ENCODE measurements around the gene CDADC1.

The CDADC1 gene

GRCh38 chr13:49336655-49337054 is 88.9 kb downstream of the CDADC1 start:
- no peaks in the 10 kb centered on the region for H3K27me3 ChIP-seq (ENCODE audit: insufficient read depth, low read length, poor library complexity)
- no peak overlapping the region for H3K9ac ChIP-seq (ENCODE audit: low read depth, low read length)
- H3K9me3 ChIP-seq (ENCODE audit: insufficient read depth, low read length, severe bottlenecking), result no peaks in the 10 kb centered on the region
- ATAC-seq (ENCODE audit: insufficient read depth, low read depth) (no peak), DNase-seq (no peak)
- no peak for TF ChIP-seq EZH2 (IDR thresholded peaks at IDR 0.05; ENCODE audit: borderline replicate concordance, low read depth, low read length, severe bottlenecking)
- TF ChIP-seq CTCF (IDR thresholded peaks at IDR 0.05; ENCODE audit: borderline replicate concordance, extremely low read depth, low read length, poor library complexity, severe bottlenecking), result no peak
- no peaks in the 10 kb centered on the region for H4K20me1 ChIP-seq (ENCODE audit: insufficient read depth, low read length)
- no peaks in the 10 kb centered on the region for H3K4me1 ChIP-seq (ENCODE audit: insufficient read depth, low read length)
- H3K4me2 ChIP-seq (ENCODE audit: insufficient read depth, low read length), result no peak overlapping the region
- H2AFZ ChIP-seq (ENCODE audit: low read depth, low read length), result no peak overlapping the region
- H3K27ac ChIP-seq (ENCODE audit: low read length), result no peak overlapping the region
- no peaks in the 10 kb centered on the region for H3K36me3 ChIP-seq (ENCODE audit: insufficient read depth, low read length)
- H3K4me3 ChIP-seq (ENCODE audit: low read depth in 1 of 2, low read length in 2 of 2), result no peak overlapping the region
- no peaks in the 10 kb centered on the region for H3K79me2 ChIP-seq (ENCODE audit: insufficient read depth, low read length)

DNA sequence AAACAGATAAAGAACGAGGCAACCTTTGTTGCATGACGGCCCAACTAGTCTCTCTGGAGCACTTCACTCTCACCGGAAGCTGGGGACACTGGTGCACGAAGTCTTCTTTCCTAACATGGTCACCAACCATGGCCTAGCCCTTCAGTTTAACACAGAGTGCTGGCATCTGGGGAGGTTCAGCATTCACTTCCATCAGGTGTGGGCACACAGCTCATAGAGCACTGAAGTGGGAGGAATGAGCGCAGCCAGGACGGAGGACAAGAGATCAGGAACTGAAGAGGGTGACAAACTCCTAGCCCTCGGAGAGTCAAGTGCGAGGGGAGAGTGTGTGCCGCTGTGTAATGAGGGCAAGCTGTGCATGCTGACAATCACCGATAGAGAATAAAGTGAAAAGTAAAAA is 92.4 kb downstream of the CDADC1 start:
- no peak overlapping the region for H2AFZ ChIP-seq (ENCODE audit: low read depth, low read length)
- H3K4me1 ChIP-seq (ENCODE audit: insufficient read depth, low read length), result no peaks in the 10 kb centered on the region
- H3K27me3 ChIP-seq (ENCODE audit: insufficient read depth, low read length, poor library complexity), result no peaks in the 10 kb centered on the region
- ATAC-seq (ENCODE audit: insufficient read depth, low read depth) (no peak), DNase-seq (no peak)
- H4K20me1 ChIP-seq (ENCODE audit: insufficient read depth, low read length), result no peaks in the 10 kb centered on the region
- H3K4me2 ChIP-seq (ENCODE audit: insufficient read depth, low read length), result no peak overlapping the region
- TF ChIP-seq EZH2 (IDR thresholded peaks at IDR 0.05; ENCODE audit: borderline replicate concordance, low read depth, low read length, severe bottlenecking) (no peak), CTCF (IDR thresholded peaks at IDR 0.05; ENCODE audit: borderline replicate concordance, extremely low read depth, low read length, poor library complexity, severe bottlenecking) (no peak)
- no peaks in the 10 kb centered on the region for H3K9me3 ChIP-seq (ENCODE audit: insufficient read depth, low read length, severe bottlenecking)
- no peak overlapping the region for H3K27ac ChIP-seq (ENCODE audit: low read length)
- H3K9ac ChIP-seq (ENCODE audit: low read depth, low read length), result no peak overlapping the region
- no peaks in the 10 kb centered on the region for H3K36me3 ChIP-seq (ENCODE audit: insufficient read depth, low read length)
- H3K4me3 ChIP-seq (ENCODE audit: low read depth in 1 of 2, low read length in 2 of 2), result no peak overlapping the region
- no peaks in the 10 kb centered on the region for H3K79me2 ChIP-seq (ENCODE audit: insufficient read depth, low read length)

GRCh38 chr13:49341517-49341916 is 93.8 kb downstream of the CDADC1 start:
- Histone ChIP-seq H3K9me3 (ENCODE audit: insufficient read depth, low read length, severe bottlenecking) (no peaks in the 10 kb centered on the region), H2AFZ (ENCODE audit: low read depth, low read length) (no peak overlapping the region)
- no peak for ATAC-seq (ENCODE audit: insufficient read depth, low read depth)

DNA sequence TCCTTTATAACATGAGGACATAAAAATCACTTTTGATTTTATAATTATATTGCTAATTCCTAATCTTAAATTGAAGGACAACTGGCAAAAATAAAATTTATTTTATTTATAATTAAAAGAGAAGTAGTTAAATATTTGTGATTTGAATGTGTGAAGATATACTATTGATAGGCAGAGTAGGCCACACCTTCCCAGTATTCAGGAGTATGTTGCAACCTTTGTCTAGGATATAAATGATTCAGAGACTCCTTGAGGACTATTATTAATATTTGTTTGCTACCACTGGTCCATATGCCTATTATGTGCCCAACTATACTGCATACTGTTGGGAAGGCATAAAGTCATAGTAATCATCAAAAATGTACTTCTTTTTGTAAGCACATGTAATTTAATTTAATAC is 94.2 kb downstream of the CDADC1 start:
- ATAC-seq (ENCODE audit: insufficient read depth, low read depth) (no peak), DNase-seq (no peak)

More at GRCh38 chr13:49341517-49341916, 93.8 kb downstream of the CDADC1 start:
- Histone ChIP-seq H3K79me2 (ENCODE audit: insufficient read depth, low read length) (no peaks in the 10 kb centered on the region), H3K4me2 (ENCODE audit: insufficient read depth, low read length) (no peak overlapping the region), H3K4me1 (ENCODE audit: insufficient read depth, low read length) (no peaks in the 10 kb centered on the region), H3K27me3 (ENCODE audit: insufficient read depth, low read length, poor library complexity) (no peaks in the 10 kb centered on the region), H4K20me1 (ENCODE audit: insufficient read depth, low read length) (no peaks in the 10 kb centered on the region), H3K27ac (ENCODE audit: low read length) (no peak overlapping the region), H3K9ac (ENCODE audit: low read depth, low read length) (no peak overlapping the region), H3K36me3 (ENCODE audit: insufficient read depth, low read length) (no peaks in the 10 kb centered on the region), H3K4me3 (ENCODE audit: low read depth in 1 of 2, low read length in 2 of 2) (no peak overlapping the region)
- no peak for DNase-seq
- TF ChIP-seq EZH2 (IDR thresholded peaks at IDR 0.05; ENCODE audit: borderline replicate concordance, low read depth, low read length, severe bottlenecking), result no peak

More for the DNA sequence above, 94.2 kb downstream of the CDADC1 start:
- Histone ChIP-seq H3K79me2 (ENCODE audit: insufficient read depth, low read length) (no peaks in the 10 kb centered on the region), H3K27me3 (ENCODE audit: insufficient read depth, low read length, poor library complexity) (no peaks in the 10 kb centered on the region), H3K36me3 (ENCODE audit: insufficient read depth, low read length) (no peaks in the 10 kb centered on the region), H3K4me1 (ENCODE audit: insufficient read depth, low read length) (no peaks in the 10 kb centered on the region), H2AFZ (ENCODE audit: low read depth, low read length) (no peak overlapping the region), H3K9ac (ENCODE audit: low read depth, low read length) (no peak overlapping the region), H3K27ac (ENCODE audit: low read length) (no peak overlapping the region), H3K4me3 (ENCODE audit: low read depth in 1 of 2, low read length in 2 of 2) (no peak overlapping the region), H3K4me2 (ENCODE audit: insufficient read depth, low read length) (no peak overlapping the region), H3K9me3 (ENCODE audit: insufficient read depth, low read length, severe bottlenecking) (no peaks in the 10 kb centered on the region), H4K20me1 (ENCODE audit: insufficient read depth, low read length) (no peaks in the 10 kb centered on the region)
- TF ChIP-seq EZH2 (IDR thresholded peaks at IDR 0.05; ENCODE audit: borderline replicate concordance, low read depth, low read length, severe bottlenecking) (no peak), CTCF (IDR thresholded peaks at IDR 0.05; ENCODE audit: borderline replicate concordance, extremely low read depth, low read length, poor library complexity, severe bottlenecking) (no peak)

Measured in DND-41 (cell line).